Effector CD4-positive, alpha-beta T cell (primary cell): ENCODE measurements around the gene CCDC85C.

Source experiments
- DNase-seq: peaks from one replicate; pipeline ENCODE4 v3.0.0-alpha.2; 2020

CCDC85C gene

GRCh38 chr14:99604766-99605298 lies 825 bp upstream of the CCDC85C start:
- DNase-seq = no peak

GRCh38 chr14:99604278-99604765 lies 315 bp upstream of the CCDC85C start:
- DNase-seq = peak; percentile 91

GRCh38 chr14:99602788-99603415 lies 1.1 kb downstream of the CCDC85C start:
- no peak for DNase-seq

- DNase-seq = no peak
Measured at GRCh38 chr14:99602054-99602787, 1.8 kb downstream of the CCDC85C start.

- DNase-seq = no peak
Measured at GRCh38 chr14:99601361-99601831, 2.6 kb downstream of the CCDC85C start.

- no peak for DNase-seq
Measured at GRCh38 chr14:99600232-99600888, 3.6 kb downstream of the CCDC85C start.

GRCh38 chr14:99599393-99599792 lies 4.6 kb downstream of the CCDC85C start:
- no peak for DNase-seq

- DNase-seq = no peak
Measured at GRCh38 chr14:99598774-99599173, 5.2 kb downstream of the CCDC85C start.

GRCh38 chr14:99597911-99598600 lies 6.0 kb downstream of the CCDC85C start:
- no peak for DNase-seq

- no peak for DNase-seq
Measured at GRCh38 chr14:99596772-99597171, 7.2 kb downstream of the CCDC85C start.

- DNase-seq = no peak
Measured at GRCh38 chr14:99596071-99596627, 7.9 kb downstream of the CCDC85C start.

- DNase-seq = no peak
Measured at GRCh38 chr14:99595524-99595923, 8.5 kb downstream of the CCDC85C start.

- DNase-seq = no peak
Measured at GRCh38 chr14:99595034-99595433, 9.0 kb downstream of the CCDC85C start.

- DNase-seq = no peak
Measured at GRCh38 chr14:99593971-99594841, 9.8 kb downstream of the CCDC85C start.

- no peak for DNase-seq
Measured at GRCh38 chr14:99592933-99593753, 10.9 kb downstream of the CCDC85C start.

- no peak for DNase-seq
Measured at GRCh38 chr14:99592394-99592793, 11.6 kb downstream of the CCDC85C start.

- DNase-seq = no peak
Measured at GRCh38 chr14:99590746-99591555, 13.1 kb downstream of the CCDC85C start.

GRCh38 chr14:99589651-99590530 lies 14.1 kb downstream of the CCDC85C start:
- DNase-seq = no peak

GRCh38 chr14:99589031-99589441 lies 15.0 kb downstream of the CCDC85C start:
- no peak for DNase-seq
